ENCODE data around the gene SPINK8.

Gene SPINK8

DNA sequence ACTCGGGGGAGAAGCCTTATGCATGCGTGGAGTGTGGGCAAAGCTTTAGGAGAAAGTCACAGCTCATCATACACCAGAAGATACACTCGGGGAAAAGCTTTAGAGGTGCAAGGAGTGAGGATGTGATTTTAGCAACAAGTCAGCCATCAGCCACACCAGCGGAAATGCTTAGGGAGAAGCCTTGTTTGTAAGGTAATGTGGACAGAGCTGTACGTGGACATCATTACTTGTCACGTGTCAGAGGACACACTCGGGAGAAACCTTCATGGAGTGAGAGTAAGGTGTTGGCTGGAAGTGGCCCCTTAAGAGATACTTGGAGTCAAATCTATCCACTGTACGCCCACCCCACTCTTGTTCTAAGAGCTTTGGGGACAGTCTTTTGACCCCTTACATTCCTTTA, 63.9 kb downstream of the SPINK8 start:
- no peak for ATAC-seq
- TF ChIP-seq TCF4 (CRISPR knock-in tag; IDR thresholded peaks at IDR 0.05; ENCODE audit: borderline replicate concordance) (no peak), ESRRG (CRISPR knock-in tag; IDR thresholded peaks at IDR 0.05) (no peak), ZNF8 (CRISPR knock-in tag; IDR thresholded peaks at IDR 0.05) (no peak), ZC3H10 (CRISPR knock-in tag; IDR thresholded peaks at IDR 0.05) (no peak), BACH2 (CRISPR knock-in tag; IDR thresholded peaks at IDR 0.05; ENCODE audit: borderline replicate concordance) (no peak), ZNF70 (CRISPR knock-in tag; IDR thresholded peaks at IDR 0.05) (no peak), RARB (CRISPR knock-in tag; IDR thresholded peaks at IDR 0.05) (no peak), SNAI2 (CRISPR knock-in tag; IDR thresholded peaks at IDR 0.05) (no peak), ZFP30 (CRISPR knock-in tag; IDR thresholded peaks at IDR 0.05) (no peak), TSHZ2 (CRISPR knock-in tag; IDR thresholded peaks at IDR 0.05) (no peak), TOX (CRISPR knock-in tag; IDR thresholded peaks at IDR 0.05; ENCODE audit: borderline replicate concordance) (no peak), ARNTL (CRISPR knock-in tag; IDR thresholded peaks at IDR 0.05; ENCODE audit: borderline replicate concordance, low read depth) (no peak), OSR1 (CRISPR knock-in tag; IDR thresholded peaks at IDR 0.05) (no peak), GLIS3 (CRISPR knock-in tag; IDR thresholded peaks at IDR 0.05) (no peak), ZNF565 (CRISPR knock-in tag; conservative IDR thresholded peaks at IDR 0.05; ENCODE audit: low read depth) (no peak), ISL1 (CRISPR knock-in tag; IDR thresholded peaks at IDR 0.05) (no peak)
- TF ChIP-seq, protein P1, sequence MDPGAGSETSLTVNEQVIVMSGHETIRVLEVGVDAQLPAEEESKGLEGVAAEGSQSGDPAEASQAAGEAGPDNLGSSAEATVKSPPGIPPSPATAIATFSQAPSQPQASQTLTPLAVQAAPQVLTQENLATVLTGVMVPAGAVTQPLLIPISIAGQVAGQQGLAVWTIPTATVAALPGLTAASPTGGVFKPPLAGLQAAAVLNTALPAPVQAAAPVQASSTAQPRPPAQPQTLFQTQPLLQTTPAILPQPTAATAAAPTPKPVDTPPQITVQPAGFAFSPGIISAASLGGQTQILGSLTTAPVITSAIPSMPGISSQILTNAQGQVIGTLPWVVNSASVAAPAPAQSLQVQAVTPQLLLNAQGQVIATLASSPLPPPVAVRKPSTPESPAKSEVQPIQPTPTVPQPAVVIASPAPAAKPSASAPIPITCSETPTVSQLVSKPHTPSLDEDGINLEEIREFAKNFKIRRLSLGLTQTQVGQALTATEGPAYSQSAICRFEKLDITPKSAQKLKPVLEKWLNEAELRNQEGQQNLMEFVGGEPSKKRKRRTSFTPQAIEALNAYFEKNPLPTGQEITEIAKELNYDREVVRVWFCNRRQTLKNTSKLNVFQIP (CRISPR knock-in tag; IDR thresholded peaks at IDR 0.05; ENCODE audit: borderline replicate concordance, low read depth): no peak
- TF ChIP-seq, protein P2, sequence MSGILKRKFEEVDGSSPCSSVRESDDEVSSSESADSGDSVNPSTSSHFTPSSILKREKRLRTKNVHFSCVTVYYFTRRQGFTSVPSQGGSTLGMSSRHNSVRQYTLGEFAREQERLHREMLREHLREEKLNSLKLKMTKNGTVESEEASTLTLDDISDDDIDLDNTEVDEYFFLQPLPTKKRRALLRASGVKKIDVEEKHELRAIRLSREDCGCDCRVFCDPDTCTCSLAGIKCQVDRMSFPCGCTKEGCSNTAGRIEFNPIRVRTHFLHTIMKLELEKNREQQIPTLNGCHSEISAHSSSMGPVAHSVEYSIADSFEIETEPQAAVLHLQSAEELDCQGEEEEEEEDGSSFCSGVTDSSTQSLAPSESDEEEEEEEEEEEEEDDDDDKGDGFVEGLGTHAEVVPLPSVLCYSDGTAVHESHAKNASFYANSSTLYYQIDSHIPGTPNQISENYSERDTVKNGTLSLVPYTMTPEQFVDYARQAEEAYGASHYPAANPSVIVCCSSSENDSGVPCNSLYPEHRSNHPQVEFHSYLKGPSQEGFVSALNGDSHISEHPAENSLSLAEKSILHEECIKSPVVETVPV (CRISPR knock-in tag; IDR thresholded peaks at IDR 0.05): no peak

GRCh38 chr3:48268936-48269561, 64.4 kb downstream of the SPINK8 start:
- TF ChIP-seq ZNF70 (CRISPR knock-in tag; IDR thresholded peaks at IDR 0.05): no peak
- TF ChIP-seq TOX (CRISPR knock-in tag; IDR thresholded peaks at IDR 0.05; ENCODE audit: borderline replicate concordance): no peak
- no peak for TF ChIP-seq OSR1 (CRISPR knock-in tag; IDR thresholded peaks at IDR 0.05)
- TF ChIP-seq ISL1 (CRISPR knock-in tag; IDR thresholded peaks at IDR 0.05): no peak
- TF ChIP-seq CREB5 (CRISPR knock-in tag; IDR thresholded peaks at IDR 0.05; ENCODE audit: low read depth): no peak
- TF ChIP-seq SNAI2 (CRISPR knock-in tag; IDR thresholded peaks at IDR 0.05): no peak
- TF ChIP-seq ESRRG (CRISPR knock-in tag; IDR thresholded peaks at IDR 0.05): no peak
- no peak for TF ChIP-seq ZNF565 (CRISPR knock-in tag; conservative IDR thresholded peaks at IDR 0.05; ENCODE audit: low read depth)
- TF ChIP-seq RARB (CRISPR knock-in tag; IDR thresholded peaks at IDR 0.05): no peak
- TF ChIP-seq ZNF8 (CRISPR knock-in tag; IDR thresholded peaks at IDR 0.05): no peak
- TF ChIP-seq TSHZ2 (CRISPR knock-in tag; IDR thresholded peaks at IDR 0.05): no peak
- no peak for TF ChIP-seq PATZ1 (CRISPR knock-in tag; IDR thresholded peaks at IDR 0.05; ENCODE audit: borderline replicate concordance)
- no peak for TF ChIP-seq CSDC2 (CRISPR knock-in tag; IDR thresholded peaks at IDR 0.05)
- no peak for TF ChIP-seq ZFP3 (CRISPR knock-in tag; IDR thresholded peaks at IDR 0.05)
- no peak for TF ChIP-seq GLIS3 (CRISPR knock-in tag; IDR thresholded peaks at IDR 0.05)
- TF ChIP-seq ARNTL (CRISPR knock-in tag; IDR thresholded peaks at IDR 0.05; ENCODE audit: borderline replicate concordance, low read depth): no peak
- TF ChIP-seq BACH2 (CRISPR knock-in tag; IDR thresholded peaks at IDR 0.05; ENCODE audit: borderline replicate concordance): no peak
- no peak for TF ChIP-seq ZFP30 (CRISPR knock-in tag; IDR thresholded peaks at IDR 0.05)
- TF ChIP-seq, protein P1 (CRISPR knock-in tag; IDR thresholded peaks at IDR 0.05; ENCODE audit: borderline replicate concordance, low read depth): no peak
- TF ChIP-seq PPARA (CRISPR knock-in tag; IDR thresholded peaks at IDR 0.05; ENCODE audit: borderline replicate concordance): no peak
- no peak for ATAC-seq
